Measurements from ENCODE around the gene TANGO6.

Gene TANGO6

GRCh38 chr16:68902969-68903345 lies 59.6 kb downstream of the TANGO6 start:
- CTCF ChIA-PET: interaction anchor here (1.2 kb wide), 1 partner anchor 374 kb away, joined by 3 read pairs; no protein-coding TSS in a partner anchor
- POLR2A ChIA-PET: no interaction called here
- TF ChIP-seq NFRKB (IDR thresholded peaks at IDR 0.05) (no peak), SP1 (IDR thresholded peaks at IDR 0.05) (no peak), HDGF (IDR thresholded peaks at IDR 0.05; ENCODE audit: borderline replicate concordance) (no peak), FOXA1 (IDR thresholded peaks at IDR 0.05) (no peak), ZNF384 (IDR thresholded peaks at IDR 0.05) (no peak)
- DNase-seq (ENCODE audit: extremely low spot score): no peak

GRCh38 chr16:68907297-68907696 lies 64.0 kb downstream of the TANGO6 start:
- POLR2A ChIA-PET: no interaction called here
- TF ChIP-seq SP1 (IDR thresholded peaks at IDR 0.05) (no peak), ARNT (IDR thresholded peaks at IDR 0.05) (no peak), SUZ12 (IDR thresholded peaks at IDR 0.05) (no peak)
- no peak for DNase-seq (ENCODE audit: extremely low spot score)
- CTCF ChIA-PET: no interaction called here

- ChIA-PET POLR2A (no interaction called here), CTCF (no interaction called here)
- no peak for DNase-seq (ENCODE audit: extremely low spot score)
- TF ChIP-seq LEF1 (IDR thresholded peaks at IDR 0.05; ENCODE audit: borderline replicate concordance): no peak
- TF ChIP-seq ELF4 (IDR thresholded peaks at IDR 0.05): no peak
- no peak for TF ChIP-seq FOXM1 (IDR thresholded peaks at IDR 0.05; ENCODE audit: borderline replicate concordance)
These were observed 64.5 kb downstream of the TANGO6 start for GRCh38 chr16:68907781-68908181.

GRCh38 chr16:68909099-68909733 lies 65.9 kb downstream of the TANGO6 start:
- ChIA-PET CTCF (no interaction called here), POLR2A (no interaction called here)
- no peak for DNase-seq (ENCODE audit: extremely low spot score)
- TF ChIP-seq ELF4 (IDR thresholded peaks at IDR 0.05) (no peak), CTBP1 (IDR thresholded peaks at IDR 0.05; ENCODE audit: borderline replicate concordance) (no peak)

GRCh38 chr16:68910051-68910450 lies 66.7 kb downstream of the TANGO6 start:
- no peak for DNase-seq (ENCODE audit: extremely low spot score)
- TF ChIP-seq PKNOX1 (IDR thresholded peaks at IDR 0.05): peak; percentile 16; the same call in 1 of the 2 replicates
- no peak for TF ChIP-seq L3MBTL2 (conservative IDR thresholded peaks at IDR 0.05)
- POLR2A ChIA-PET: no interaction called here
- CTCF ChIA-PET: interaction anchor here (1.4 kb wide), 1 partner anchor 203 kb away, joined by 6 read pairs; no protein-coding TSS in a partner anchor

GRCh38 chr16:68915589-68915988 lies 72.3 kb downstream of the TANGO6 start:
- ChIA-PET POLR2A (no interaction called here), CTCF (no interaction called here)
- TF ChIP-seq FOXK2 (IDR thresholded peaks at IDR 0.05): no peak
- no peak for TF ChIP-seq NFRKB (IDR thresholded peaks at IDR 0.05)
- no peak for TF ChIP-seq PKNOX1 (IDR thresholded peaks at IDR 0.05)
- no peak for DNase-seq (ENCODE audit: extremely low spot score)

- TF ChIP-seq BHLHE40 (IDR thresholded peaks at IDR 0.05; ENCODE audit: borderline replicate concordance) (no peak), ZNF384 (IDR thresholded peaks at IDR 0.05) (no peak), SP1 (IDR thresholded peaks at IDR 0.05) (no peak), L3MBTL2 (conservative IDR thresholded peaks at IDR 0.05) (no peak), NFRKB (IDR thresholded peaks at IDR 0.05) (no peak), ELF4 (IDR thresholded peaks at IDR 0.05) (no peak), SUZ12 (IDR thresholded peaks at IDR 0.05) (no peak), HDGF (IDR thresholded peaks at IDR 0.05; ENCODE audit: borderline replicate concordance) (no peak), ARNT (IDR thresholded peaks at IDR 0.05) (no peak), FOXK2 (IDR thresholded peaks at IDR 0.05) (no peak), CTBP1 (IDR thresholded peaks at IDR 0.05; ENCODE audit: borderline replicate concordance) (no peak), LEF1 (IDR thresholded peaks at IDR 0.05; ENCODE audit: borderline replicate concordance) (no peak)
- ChIA-PET CTCF (no interaction called here), POLR2A (no interaction called here)
- DNase-seq (ENCODE audit: extremely low spot score): no peak
These were observed 74.2 kb downstream of the TANGO6 start for GRCh38 chr16:68917541-68917940.

- no peak for DNase-seq (ENCODE audit: extremely low spot score)
- ChIA-PET POLR2A (no interaction called here), CTCF (no interaction called here)
- TF ChIP-seq ZNF384 (IDR thresholded peaks at IDR 0.05): no peak
- TF ChIP-seq FOXK2 (IDR thresholded peaks at IDR 0.05): no peak
- TF ChIP-seq SUZ12 (IDR thresholded peaks at IDR 0.05): no peak
- no peak for TF ChIP-seq CTBP1 (IDR thresholded peaks at IDR 0.05; ENCODE audit: borderline replicate concordance)
- no peak for TF ChIP-seq L3MBTL2 (conservative IDR thresholded peaks at IDR 0.05)
- TF ChIP-seq FOXM1 (IDR thresholded peaks at IDR 0.05; ENCODE audit: borderline replicate concordance): no peak
- no peak for TF ChIP-seq ARNT (IDR thresholded peaks at IDR 0.05)
- TF ChIP-seq HDGF (IDR thresholded peaks at IDR 0.05; ENCODE audit: borderline replicate concordance): no peak
- TF ChIP-seq TARDBP (IDR thresholded peaks at IDR 0.05): no peak
- no peak for TF ChIP-seq ELF4 (IDR thresholded peaks at IDR 0.05)
- no peak for TF ChIP-seq PKNOX1 (IDR thresholded peaks at IDR 0.05)
- no peak for TF ChIP-seq LEF1 (IDR thresholded peaks at IDR 0.05; ENCODE audit: borderline replicate concordance)
These were observed 77.0 kb downstream of the TANGO6 start for GRCh38 chr16:68920349-68920748.
